DMS53 treated with DMSO at 0.1 percent for 48 hours (cell line): ENCODE data around the gene LAMB1.
A peak's percentile ranks its signal among the peaks of the same experiment; 100 is the strongest.
"Not testable (repeated sequence)": the region's sequence is repeated elsewhere in the genome, so short reads cannot be mapped to it uniquely, and the experiment has no call there.

Experiments
- DNase-seq: peaks from one replicate; lab custom pipeline; 2025; ENCODE audit not compliant: unreplicated experiment; lab: John Stamatoyannopoulos, UW

LAMB1 gene

DNA sequence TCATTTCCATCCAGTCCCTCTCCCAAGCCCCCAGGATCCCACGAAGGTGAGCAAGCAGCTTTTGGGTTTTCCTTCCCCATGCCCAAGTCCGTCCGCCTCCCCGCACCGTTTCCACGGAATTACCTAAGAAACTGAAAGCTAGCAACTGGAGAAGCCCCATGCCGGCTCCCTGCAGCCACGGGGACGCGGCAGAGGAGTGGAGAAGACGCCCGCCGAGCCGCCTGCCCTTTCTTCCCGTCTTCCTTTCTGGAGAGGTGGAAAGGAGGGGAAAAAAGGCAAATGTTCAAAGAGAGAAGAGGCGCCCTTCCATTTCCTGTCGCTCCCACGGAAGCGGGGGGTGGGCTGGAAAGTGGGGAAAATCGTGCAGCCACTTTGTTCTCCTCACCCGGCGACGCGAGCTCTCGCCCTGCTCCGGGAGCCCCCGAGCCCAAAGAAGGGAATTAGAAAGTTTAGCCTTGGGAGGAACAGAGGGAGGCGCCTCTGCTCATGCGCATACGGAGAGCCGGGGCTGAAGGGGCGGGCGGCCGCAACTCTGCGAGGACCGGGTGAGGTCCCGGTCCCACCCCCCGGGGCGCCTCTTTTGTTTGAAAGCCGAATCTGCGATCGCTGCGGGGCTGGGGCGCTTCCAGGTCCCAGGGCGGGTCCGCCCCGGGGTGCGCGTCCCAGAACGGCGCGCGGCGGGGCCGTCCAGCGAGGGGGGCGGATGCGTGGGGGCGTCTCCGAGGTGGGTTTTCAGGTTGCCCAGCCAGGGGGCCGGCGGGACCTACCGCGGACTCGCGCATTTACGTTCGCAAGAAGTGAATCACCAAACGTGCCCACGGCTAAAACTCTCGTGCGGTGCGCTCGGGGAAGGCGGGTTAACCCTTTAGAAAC is at the start of gene LAMB1:
Gene LAMB1, minus strand, starts transcription at position 436 of the 873 bp plus-strand sequence. Its CDS starts 276 bp downstream, at position 160.
- peak; percentile 62 for DNase-seq

DNA sequence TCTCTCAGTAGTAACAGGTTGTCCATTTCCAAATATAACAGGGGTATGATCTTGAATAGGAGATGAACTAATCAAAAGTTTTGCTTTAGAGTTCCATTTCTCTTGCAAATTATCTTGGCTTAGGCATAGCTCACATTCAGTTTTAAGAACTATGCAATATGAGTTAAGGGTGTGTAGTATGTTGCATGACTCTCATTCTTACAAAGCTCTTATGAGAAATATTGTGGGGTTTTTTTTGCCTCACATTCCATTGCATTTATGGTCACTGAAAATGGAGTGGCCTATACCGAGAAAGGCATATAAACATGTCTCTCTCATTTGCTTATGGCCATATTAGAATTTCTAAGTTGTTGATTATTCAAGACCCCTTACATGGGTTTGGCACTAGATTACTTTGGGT is 48.5 kb upstream of the LAMB1 start:
- no peak for DNase-seq

DNA sequence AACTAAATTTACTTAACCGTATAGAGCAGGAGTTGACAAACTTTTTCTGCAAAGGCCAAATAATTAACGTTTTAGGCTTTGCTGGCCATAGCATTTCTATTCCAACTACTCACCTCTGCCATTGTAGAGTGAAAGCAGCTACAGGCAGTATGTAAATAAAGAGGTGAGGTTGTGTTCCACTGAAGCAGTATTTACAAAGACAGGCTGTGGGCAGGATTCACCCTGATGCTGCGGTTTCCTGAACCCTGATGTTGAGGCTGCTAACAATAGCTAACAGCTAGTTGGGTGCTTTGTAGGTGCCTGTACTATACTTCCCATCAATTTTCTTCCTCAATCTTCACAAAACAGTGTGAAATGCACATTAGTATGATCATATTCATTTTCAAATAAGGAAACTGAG is 47.0 kb upstream of the LAMB1 start:
- peak; percentile 22 for DNase-seq

DNA sequence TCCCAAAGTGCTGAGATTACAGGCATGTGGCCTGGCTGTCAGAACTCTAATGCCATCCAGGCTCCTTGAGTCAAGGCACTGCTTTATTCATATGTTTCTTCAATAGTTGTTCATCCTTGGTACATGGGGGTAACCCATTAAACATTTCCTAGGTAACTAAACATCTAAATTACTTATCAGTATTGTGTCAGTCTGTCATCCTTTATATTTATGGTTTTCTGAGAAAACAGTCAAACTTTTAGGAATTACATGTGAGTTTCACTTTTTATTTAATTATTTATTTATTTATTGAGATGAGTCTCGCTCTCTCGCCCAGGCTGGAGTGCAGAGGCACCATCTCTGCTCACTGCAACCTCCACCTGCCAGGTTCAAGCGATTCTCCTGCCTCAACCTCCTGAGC is 45.5 kb upstream of the LAMB1 start:
- DNase-seq: no peak

DNA sequence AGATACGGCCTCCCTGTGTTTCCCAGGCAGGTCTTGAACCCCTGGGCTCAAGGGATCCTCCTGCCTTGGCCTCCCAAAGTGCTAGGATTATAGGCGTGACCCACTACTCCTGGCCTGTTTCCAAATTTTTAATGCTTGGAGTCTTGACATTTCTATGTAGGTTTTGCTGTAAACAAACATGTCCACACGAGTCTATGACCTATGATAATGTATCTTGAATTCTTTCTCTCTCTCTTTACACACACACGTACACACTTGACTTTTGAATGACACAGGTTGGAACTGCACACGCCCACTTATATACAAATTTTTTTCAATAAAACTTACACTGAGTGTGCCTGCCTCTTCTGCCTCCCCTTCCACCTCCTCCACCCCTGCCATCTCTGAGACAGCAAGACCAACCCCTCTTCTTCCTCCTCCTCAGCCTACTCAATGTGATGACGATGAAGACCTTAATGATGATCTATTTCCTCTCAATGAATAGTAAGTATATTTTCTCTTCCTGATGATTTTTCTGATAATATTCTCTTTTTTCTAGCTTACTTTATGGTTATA is 44.1 kb upstream of the LAMB1 start:
- DNase-seq: no peak

DNA sequence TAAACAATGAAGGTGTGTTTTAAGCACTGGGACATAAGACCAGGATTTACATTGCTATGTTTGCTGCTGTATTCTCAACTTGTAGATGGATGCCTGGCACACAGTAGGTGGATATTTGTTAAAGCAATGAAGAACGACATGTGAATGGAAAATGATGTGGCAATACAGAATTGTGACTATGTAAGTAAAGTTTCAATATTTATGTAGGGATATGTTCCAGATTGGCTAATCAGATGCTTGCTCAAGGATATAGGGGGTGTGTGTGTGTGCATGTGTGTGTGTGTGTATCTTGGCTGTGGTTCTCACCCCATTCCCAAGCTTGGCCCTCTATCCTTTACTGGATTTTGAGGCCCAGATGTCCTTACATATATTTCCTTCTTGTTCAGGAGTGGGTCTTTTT is 42.7 kb upstream of the LAMB1 start:
- DNase-seq: no peak

DNA sequence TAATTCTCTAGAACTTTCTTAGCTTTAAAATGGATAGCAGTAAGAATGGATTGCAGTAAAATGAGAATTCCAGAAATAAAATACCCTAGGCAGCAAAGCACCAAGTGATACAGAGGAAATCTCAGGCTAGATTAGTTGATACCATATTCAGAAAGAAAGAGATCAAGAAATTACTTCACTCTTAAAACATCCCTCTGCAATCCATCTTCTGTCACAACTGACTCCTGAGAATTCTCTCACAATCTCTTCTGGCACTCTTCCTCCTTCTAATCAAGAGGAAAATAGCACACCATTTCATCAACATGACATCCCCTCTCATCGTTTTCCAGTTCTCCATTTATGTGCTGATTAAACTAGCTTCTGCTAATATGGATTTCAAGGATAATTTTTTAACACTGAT is 42.2 kb upstream of the LAMB1 start:
- no peak for DNase-seq

DNA sequence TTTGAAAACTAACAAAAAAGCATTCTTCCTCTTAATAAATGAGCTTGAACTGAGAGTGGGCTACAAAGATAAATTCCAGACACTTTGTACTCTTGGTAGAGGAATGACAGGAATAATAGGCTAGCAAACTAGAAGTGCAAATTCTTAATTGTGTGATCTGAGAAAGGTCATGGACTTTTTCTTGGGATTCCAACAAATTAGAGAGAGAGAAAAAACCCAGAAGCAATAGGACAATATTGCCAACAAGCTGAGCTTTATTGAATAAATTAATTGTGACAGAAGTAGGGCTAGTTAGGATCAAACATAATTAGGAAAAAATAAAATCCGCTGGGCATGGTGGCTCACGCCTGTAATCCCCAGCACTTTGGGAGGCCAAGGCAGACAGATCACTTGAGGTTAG is 41.4 kb upstream of the LAMB1 start:
- DNase-seq: no peak

DNA sequence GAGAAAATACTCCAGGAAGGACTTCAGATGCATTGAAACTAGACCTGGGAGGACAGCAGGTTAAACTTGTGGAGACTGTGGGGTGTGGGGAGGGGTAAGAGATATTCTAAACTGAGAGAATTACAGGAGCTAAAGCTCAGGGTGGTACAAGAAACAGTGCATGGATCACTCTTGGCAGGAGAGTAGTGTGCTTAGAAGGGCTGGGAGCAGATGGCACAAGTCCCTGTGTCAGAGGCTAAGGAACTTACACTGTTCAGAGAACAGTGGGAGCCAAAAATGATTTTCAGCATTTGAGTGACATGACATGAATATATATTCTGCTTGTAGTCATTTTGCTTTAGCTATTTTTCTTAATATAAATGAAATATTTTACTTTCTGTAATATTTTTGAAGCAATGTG is 36.0 kb upstream of the LAMB1 start:
- no peak for DNase-seq

DNA sequence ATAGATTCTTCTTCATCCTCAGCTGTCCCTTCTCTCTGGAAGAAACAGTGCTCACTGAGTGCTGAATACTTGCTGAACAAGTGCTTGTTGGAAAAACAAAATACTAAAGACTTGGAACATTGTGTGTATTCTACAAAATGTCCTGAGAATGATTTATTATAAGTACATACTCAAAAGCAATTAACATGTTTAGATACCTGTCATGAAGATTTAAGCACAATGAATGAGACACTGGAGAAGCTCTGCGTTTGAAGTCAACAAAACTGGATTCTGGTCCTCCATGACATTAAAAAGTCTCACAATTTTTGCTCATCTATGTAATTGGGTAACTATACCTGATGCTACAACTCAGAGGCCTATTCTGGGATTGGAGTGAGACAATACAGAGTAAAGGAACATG is 34.8 kb upstream of the LAMB1 start:
- DNase-seq: no peak

DNA sequence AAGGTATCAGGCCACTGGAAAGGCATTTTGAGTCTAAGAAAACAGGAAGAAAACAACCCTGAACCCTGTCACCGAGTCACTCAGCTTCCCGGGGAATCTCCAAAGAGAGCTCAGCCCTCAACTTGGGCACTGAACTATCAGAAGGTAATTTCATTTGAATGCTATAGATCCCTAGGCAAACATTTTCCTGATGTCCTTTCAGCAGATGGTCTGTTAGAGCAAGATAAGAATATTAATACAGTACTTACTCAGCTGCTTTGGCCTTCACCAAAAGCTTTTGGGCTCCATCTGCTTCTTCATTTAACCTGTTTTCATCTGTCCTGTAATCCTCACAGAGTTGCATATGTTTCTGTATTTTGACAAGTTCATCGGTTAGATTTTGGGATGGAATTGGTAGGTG is 34.2 kb upstream of the LAMB1 start:
- DNase-seq: no peak

DNA sequence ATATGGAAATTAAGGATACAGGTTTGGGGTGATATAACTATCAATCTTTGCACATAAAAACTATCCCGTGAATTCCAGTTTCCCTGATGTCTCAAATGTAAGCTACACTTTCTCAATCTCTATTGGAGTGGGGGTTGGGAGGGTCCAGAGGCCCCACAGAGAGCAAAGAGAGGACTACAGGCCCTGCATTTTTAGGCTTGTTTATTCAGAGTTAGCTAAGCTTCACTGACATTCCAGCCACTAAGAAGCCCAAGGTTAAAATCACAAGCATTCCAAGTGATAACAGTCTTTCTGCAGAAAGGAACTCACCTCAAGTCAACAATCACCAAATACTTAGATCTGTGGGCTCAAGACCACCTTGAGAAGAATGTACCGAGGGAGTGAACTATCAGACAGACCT is 31.6 kb upstream of the LAMB1 start:
- DNase-seq: no peak

DNA sequence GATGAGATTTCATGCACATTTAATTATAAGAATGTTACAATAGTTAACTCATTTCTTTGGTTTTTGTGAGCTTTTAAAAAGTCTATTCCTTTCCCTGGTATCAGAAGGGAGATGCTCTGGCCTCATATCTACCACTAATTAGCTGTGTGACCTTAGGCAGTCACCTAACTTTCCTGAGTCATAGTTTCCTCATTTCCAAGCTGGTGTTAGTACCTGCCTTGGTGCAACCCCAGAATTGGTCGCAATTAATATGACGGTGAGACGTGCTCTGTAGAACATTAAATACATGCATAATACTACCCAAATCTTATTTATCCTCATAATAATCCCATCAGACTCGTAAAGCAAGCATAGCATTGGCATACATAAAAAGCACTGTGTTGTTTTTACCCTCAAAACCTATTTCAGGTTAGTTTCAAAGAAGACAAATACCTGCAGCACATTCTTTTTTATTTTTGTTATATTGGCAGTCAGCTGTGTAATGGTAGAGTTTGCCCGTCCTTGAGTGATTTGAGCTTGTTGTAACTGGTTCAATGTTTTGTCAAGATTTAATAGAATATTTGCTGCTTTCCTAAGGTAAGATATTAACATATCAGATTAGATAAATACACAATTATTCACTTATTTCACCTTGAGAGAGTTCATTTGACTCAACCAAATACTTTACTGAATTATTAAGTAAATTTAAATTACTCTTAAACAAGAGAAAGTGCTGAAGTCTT is 31.0 kb upstream of the LAMB1 start:
- no peak for DNase-seq

DNA sequence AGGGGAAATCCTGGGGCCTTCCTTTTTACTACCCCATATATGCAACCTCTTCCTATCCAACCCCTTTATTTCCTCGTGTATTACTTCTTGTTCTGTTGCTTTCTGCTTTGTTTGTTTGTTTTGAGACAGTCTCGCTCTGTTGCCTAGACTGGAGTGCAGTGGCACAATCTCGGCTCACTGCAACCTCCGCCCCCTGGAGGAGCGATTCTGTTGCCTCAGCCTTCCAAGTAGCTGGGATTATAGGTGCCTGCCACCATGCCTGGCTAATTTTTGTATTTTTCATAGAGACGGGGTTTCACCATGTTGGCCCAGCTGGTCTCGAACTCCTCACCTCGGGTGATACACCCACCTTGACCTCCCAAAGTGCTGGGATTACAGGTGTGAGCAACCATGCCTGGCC is 30.3 kb upstream of the LAMB1 start:
- not testable (repeated sequence) for DNase-seq

DNA sequence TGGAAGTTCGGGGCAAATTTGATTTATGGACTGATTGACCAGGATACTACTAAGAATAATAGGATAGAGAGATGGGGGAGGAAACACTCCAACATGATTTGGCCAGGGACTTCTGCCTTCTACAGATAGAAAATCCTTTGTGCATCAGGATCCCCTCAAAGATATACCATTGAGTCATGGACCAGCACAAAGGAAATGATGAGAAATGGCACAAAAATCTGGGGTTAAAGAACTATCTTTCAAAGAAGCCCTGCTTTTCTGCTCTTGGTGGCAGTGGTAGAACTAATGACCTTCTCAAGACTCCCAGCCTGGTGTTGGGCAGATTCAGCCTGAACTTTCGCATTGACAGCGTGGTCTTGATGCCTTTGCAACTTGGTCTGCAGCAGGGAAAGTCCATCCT is 27.6 kb upstream of the LAMB1 start:
- no peak for DNase-seq

DNA sequence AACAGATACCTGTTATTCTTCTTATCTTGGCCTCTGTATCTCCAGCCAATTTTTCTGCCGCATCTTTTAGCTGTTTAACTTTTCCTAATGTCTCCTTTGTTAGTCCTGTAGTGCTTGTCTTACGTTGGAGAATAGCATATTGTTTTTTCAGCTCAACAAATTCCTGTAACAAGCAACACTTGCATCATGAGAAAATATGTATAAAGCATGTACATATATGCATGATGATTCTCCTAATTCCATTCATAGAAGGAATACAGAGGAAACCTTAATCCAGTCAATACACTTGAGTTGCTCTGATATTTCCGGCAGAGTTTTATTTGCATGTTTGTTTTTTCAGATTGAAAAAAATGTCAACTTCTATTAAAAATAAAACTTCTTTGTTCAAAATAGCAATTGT is 26.1 kb upstream of the LAMB1 start:
- DNase-seq: no peak

DNA sequence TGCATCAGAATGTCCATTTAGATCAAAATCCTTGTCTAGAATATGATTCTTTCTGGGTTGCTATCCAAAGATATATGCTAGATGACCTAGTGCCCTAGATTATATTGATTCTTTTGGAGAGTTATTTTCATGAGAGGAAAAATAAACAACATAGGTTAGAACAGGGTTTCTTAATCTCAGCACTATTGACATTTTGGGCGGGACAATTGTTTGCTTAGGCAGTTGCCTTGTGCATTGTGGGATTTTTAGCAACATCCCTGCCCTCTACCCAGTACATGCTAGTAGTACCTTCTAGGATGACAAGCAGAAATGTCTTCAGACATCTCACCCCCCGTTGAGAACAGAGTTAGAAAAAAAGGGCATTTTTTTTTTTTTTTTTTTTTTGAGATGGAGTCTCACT is 25.1 kb upstream of the LAMB1 start:
- DNase-seq: peak; percentile 33

DNA sequence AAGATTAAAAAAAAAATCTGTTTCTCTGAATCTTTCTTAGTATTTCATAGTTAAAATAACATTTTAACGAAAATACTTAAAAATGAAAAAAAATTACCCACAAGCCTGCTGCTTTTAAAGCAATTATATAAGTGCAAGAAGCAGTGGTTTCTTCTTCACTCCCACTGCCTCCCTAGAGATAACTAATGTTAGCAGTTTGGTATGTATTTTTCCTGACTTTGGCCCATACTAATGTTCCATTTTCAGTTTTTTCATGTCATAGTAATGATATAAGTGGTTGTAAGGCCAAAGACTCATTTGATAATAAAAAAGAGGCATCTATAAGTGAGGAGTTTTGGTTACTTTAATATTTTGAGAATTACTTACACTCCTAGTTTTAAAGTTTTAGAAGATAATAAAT is 24.3 kb upstream of the LAMB1 start:
- DNase-seq: no peak

DNA sequence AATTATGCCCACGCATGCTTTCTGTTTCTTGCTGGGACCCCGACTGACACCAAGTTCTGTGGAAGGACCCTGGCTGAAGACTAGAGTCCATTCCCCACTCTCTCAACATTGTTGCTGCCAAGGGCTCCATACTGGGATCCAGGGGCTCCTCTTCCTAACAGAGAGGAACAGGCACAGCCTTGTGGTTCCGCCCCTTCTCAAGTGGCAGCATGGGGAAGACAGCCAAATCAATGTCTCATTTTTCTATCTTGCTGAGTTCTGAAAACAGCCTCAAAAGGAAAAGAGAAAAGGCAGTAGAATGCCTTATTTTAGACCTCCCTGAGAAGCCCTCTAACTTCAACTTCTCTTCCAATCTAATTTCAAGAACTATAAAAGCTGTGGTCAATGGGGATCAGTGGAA is 23.7 kb upstream of the LAMB1 start:
- no peak for DNase-seq

DNA sequence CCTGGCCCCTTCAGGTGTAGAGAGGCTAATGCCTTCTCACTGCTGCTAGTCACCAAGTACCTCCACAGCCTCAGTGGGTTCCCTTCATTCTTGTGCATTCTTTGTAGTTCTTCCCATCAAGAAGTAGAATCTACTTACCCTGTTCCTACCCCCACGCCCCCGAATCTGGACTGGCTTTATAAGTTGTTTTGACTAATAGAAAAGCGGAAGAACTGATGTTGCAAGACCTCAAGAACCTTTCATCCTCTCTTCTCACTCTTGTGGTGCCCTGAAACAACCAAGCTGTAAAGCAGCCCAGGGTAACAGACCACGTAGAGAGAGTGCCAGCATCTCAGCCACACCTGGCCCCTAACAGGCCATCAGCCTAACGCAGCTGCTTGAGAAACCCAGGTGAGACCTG is 23.2 kb upstream of the LAMB1 start:
- DNase-seq: no peak

DNA sequence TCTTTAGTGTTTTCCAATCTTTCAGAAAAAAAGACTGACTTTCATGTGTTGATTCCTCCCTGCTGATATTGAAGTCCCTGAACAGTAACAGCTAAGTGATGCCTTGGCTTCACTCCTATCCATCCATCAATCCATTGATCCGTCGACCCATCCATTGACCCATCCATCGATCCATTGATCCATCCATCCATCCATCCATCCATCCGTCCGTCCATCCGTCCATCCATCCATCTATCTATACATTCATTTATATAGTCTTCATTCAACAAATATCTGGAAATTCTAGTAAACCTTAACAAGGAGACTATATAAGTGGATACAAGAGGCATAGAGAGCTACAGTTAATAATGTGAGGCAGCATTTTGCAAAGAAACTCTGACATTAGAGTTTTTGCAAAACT is 21.6 kb upstream of the LAMB1 start:
- no peak for DNase-seq

DNA sequence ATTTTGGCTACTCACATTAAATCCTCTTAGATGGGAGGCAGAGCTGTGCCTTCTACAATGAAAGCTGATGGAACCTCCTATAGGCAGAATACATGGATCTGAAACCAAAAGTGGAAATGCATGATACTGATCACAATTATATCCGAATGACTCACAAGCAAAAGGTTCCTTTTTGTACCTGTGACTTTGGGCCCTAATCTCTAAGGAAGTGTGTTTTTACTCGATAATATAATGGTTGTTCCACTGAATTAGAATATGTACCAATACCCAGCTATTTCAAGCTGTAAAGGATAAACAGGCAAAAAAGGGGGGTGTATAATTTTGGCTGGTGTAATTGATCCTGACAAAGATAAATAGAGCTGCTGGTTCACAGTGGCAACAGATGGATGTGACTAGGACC is 17.6 kb upstream of the LAMB1 start:
- no peak for DNase-seq
